ENCODE measurements around the gene GRPR. TPM values are rescaled to one million over a fixed set of nuclear protein-coding genes. Genes with fewer than 3 reads are reported as not detected.
"Not testable (repeated sequence)": the region's sequence is repeated elsewhere in the genome, so short reads cannot be mapped to it uniquely, and the experiment has no call there.

Gene GRPR
- total RNA-seq, 1 donor from 2014 or later: not detected

DNA sequence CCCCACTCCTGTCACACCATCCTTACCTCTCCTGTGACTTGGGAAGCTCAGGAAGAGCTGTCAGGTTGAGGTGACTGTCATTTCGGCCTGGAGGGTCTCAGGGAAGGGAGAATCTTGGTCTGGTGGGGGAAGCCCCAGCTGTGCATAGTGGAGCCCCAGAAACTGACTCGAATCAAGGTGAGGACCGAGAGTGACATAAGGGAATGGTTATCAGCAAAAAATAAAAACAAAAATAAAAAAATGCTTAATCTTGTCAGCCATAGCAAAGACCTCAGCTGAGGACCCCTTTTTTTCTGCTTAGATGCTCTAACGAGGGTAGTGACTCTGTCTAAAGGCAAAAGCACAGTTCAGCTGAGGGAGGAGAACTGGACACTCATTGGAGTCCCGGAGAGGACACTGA is 43.8 kb downstream of the GRPR start, which contains the start of gene MAGEB17:
MAGEB17 (plus strand) TSS at position 301 of the 400 bp plus-strand sequence. CDS start 2,902 bp downstream, outside the sequence.
- TF ChIP-seq, protein P1, sequence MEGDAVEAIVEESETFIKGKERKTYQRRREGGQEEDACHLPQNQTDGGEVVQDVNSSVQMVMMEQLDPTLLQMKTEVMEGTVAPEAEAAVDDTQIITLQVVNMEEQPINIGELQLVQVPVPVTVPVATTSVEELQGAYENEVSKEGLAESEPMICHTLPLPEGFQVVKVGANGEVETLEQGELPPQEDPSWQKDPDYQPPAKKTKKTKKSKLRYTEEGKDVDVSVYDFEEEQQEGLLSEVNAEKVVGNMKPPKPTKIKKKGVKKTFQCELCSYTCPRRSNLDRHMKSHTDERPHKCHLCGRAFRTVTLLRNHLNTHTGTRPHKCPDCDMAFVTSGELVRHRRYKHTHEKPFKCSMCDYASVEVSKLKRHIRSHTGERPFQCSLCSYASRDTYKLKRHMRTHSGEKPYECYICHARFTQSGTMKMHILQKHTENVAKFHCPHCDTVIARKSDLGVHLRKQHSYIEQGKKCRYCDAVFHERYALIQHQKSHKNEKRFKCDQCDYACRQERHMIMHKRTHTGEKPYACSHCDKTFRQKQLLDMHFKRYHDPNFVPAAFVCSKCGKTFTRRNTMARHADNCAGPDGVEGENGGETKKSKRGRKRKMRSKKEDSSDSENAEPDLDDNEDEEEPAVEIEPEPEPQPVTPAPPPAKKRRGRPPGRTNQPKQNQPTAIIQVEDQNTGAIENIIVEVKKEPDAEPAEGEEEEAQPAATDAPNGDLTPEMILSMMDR (IDR thresholded peaks at IDR 0.05; ENCODE audit: insufficient read depth, low read length, poor library complexity, severe bottlenecking): no peak
- Histone ChIP-seq H3K4me3 (ENCODE audit: low read depth, low read length) (no peak within 1 kb of the TSS), H3K27me3 (ENCODE audit: control insufficient read depth, insufficient read depth, low read length) (no peaks in the 10 kb centered on the region), H3K36me3 (ENCODE audit: control insufficient read depth, insufficient read depth, low read length) (no peaks in the 10 kb centered on the region)
- no peak for DNase-seq (ENCODE audit: low read depth)

DNA sequence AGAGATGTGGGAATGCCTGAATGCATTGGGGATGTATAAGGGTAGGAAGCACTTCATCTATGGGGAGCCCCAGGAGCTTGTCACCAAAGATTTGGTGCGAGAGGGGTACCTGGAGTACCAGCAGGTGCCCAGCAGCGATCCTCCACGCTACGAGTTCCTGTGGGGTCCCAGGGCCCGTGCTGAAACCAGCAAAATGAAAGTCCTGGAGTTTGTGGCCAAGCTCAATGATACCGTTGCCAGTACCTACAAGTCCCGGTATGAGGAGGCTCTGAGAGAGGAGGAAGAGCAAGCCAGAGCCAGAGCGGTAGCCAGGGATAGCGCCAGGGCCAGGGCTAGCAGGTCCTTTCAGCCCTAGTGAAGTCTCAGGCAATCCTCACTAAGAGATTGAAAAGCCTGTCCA is 47.7 kb downstream of the GRPR start:
- no peak overlapping the region for H3K4me3 ChIP-seq (ENCODE audit: low read depth, low read length)
- no peaks in the 10 kb centered on the region for H3K36me3 ChIP-seq (ENCODE audit: control insufficient read depth, insufficient read depth, low read length)
- no peaks in the 10 kb centered on the region for H3K27me3 ChIP-seq (ENCODE audit: control insufficient read depth, insufficient read depth, low read length)
- DNase-seq (ENCODE audit: low read depth): no peak
- TF ChIP-seq, protein P1 (IDR thresholded peaks at IDR 0.05; ENCODE audit: insufficient read depth, low read length, poor library complexity, severe bottlenecking): no peak

DNA sequence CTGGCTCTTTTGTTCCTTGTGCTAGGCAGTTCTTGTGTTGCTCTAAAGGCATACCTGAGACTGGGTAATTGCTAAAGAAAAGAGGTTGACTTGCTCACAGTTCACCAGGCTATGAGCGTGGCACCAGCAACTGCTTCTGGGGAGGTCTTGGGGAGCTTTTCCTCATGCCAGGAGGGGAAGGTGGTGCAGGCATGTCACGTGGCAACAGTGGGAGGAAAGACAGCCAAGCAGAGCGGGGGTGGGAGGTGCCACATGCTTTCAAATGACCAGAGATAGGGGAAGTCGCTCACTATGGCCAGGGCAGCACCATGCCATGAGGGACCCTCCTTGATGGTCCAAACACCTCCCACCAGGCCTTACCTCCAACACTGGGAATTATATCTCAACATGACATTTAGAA is 48.6 kb downstream of the GRPR start:
- Histone ChIP-seq H3K36me3 (ENCODE audit: control insufficient read depth, insufficient read depth, low read length) (no peaks in the 10 kb centered on the region), H3K27me3 (ENCODE audit: control insufficient read depth, insufficient read depth, low read length) (no peaks in the 10 kb centered on the region), H3K4me3 (ENCODE audit: low read depth, low read length) (no peak overlapping the region)
- TF ChIP-seq, protein P1 (IDR thresholded peaks at IDR 0.05; ENCODE audit: insufficient read depth, low read length, poor library complexity, severe bottlenecking): no peak
- DNase-seq (ENCODE audit: low read depth): no peak

DNA sequence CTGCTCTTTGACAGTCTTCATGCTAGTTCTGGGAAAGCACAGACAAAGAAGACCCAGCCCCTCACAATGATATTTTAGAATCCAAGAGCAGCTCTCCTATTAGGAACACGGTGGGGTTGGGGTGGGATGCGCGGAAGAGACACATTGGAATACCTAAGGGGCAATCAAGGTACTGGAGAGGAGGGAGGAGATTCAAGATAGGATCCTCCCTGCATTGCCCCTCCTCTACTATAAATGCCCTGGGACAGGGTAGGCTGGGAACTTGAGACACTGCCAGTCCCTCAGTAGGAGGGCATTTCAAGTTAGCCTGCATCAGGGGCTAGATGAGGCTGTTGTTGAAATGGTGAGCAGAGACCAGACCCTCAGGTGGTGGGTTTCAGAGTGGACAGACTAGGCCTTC is 49.0 kb downstream of the GRPR start:
- Histone ChIP-seq H3K36me3 (ENCODE audit: control insufficient read depth, insufficient read depth, low read length) (no peaks in the 10 kb centered on the region), H3K27me3 (ENCODE audit: control insufficient read depth, insufficient read depth, low read length) (no peaks in the 10 kb centered on the region), H3K4me3 (ENCODE audit: low read depth, low read length) (no peak overlapping the region)
- DNase-seq (ENCODE audit: low read depth): no peak
- TF ChIP-seq, protein P1 (IDR thresholded peaks at IDR 0.05; ENCODE audit: insufficient read depth, low read length, poor library complexity, severe bottlenecking): no peak

DNA sequence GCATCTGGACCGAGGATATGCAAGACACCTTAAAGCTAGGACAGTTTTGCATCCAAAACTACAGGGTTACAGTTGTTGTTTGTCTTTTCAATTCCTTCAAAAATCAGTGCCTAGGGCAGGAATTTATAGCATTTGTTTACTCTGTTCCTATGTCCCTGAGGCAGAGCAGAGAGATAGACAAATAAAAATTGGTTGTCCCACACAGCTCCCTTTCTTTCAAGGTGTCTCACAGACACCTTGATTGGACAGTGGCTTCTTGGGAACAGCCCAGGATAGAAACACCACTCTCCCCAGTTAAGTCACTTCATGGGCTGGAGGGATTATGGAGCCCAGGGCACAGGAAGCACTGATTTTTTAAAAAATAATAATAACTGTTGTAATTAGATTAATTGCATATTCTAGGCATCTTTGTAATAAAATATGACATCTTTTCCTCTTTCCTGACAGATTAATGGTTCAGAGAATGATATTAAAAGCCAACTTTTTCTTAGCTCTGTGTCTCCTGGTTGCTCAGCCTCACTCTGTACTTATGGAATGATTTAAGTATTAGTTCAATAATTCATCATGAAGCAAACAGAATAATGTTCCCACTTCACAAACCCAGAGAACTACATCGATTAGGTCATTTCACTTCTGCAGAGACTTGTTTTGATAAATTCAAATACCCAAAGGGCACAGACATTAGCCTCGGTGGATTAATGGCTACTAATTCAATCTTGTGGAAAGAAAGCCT is 52.1 kb downstream of the GRPR start:
- DNase-seq (ENCODE audit: low read depth): no peak
- H3K27me3 ChIP-seq (ENCODE audit: control insufficient read depth, insufficient read depth, low read length): no peaks in the 10 kb centered on the region
- H3K36me3 ChIP-seq (ENCODE audit: control insufficient read depth, insufficient read depth, low read length): no peaks in the 10 kb centered on the region
- TF ChIP-seq, protein P1 (IDR thresholded peaks at IDR 0.05; ENCODE audit: insufficient read depth, low read length, poor library complexity, severe bottlenecking): no peak
- H3K4me3 ChIP-seq (ENCODE audit: low read depth, low read length): no peak overlapping the region

DNA sequence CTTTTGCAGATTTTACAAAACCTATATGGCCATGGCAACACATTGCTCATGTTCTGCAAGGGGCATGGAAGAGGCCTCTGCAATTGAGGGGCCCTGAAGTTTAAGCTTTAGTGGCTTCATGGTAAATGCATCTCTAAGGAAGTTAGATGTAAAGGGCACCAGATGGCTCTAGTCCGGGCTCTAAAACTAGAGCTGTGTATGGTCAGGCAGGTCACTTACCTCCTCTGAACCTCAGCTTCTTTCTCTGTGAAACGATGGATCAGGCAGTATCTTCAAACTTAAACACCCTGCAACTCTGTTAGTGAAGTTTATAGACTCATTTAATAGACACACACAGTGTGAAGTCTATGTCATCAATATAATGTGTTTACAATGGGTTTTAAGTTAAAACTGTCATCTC is 53.9 kb downstream of the GRPR start:
- no peak overlapping the region for H3K4me3 ChIP-seq (ENCODE audit: low read depth, low read length)
- H3K36me3 ChIP-seq (ENCODE audit: control insufficient read depth, insufficient read depth, low read length): no peaks in the 10 kb centered on the region
- DNase-seq (ENCODE audit: low read depth): no peak
- H3K27me3 ChIP-seq (ENCODE audit: control insufficient read depth, insufficient read depth, low read length): no peaks in the 10 kb centered on the region
- TF ChIP-seq, protein P1 (IDR thresholded peaks at IDR 0.05; ENCODE audit: insufficient read depth, low read length, poor library complexity, severe bottlenecking): no peak

DNA sequence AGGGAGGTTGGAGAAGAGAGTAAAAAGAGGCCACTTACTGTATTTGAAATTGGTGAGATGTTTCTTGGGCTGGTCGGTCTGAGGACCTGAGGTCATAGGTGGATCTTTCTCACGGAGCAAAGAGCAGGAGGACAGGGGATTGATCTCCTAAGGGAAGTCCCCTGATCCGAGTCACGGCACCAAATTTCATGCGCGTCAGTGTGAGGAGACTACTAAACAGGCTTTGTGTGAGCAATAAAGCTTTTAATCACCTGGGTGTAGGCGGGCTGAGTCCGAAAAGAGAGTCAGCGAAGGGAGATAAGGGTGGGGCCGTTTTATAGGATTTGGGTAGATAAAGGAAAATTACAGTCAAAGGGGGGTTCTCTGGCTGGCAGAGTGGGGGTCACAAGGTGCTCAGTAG is 60.5 kb downstream of the GRPR start:
- not testable (repeated sequence) for DNase-seq (ENCODE audit: low read depth); H3K36me3 ChIP-seq (ENCODE audit: control insufficient read depth, insufficient read depth, low read length)

More for the DNA sequence above, 60.5 kb downstream of the GRPR start:
- not testable (repeated sequence) for H3K27me3 ChIP-seq (ENCODE audit: control insufficient read depth, insufficient read depth, low read length); H3K4me3 ChIP-seq (ENCODE audit: low read depth, low read length)
